LNCaP clone FGC (cell line): ENCODE results near the gene PAK3.

Source experiments
- DNase-seq: peaks from one replicate; pipeline ENCODE4 v3.0.0-alpha.2; 2011; ENCODE audit warnings: low read depth
- H3K4me3 ChIP-seq: 2 replicates; pipeline ENCODE4 v1.5.1; 2011; ENCODE audit warnings: mild to moderate bottlenecking, low read depth, low read length, control low read depth
- CTCF ChIP-seq: IDR thresholded peaks from 2 replicates; pipeline ENCODE4 v1.5.1; 2012; ENCODE audit warnings: mild to moderate bottlenecking; ENCODE audit not compliant: control insufficient read depth, insufficient read depth; ENCODE audit errors: extremely low read depth

PAK3 gene

GRCh38 chrX:111114806-111115205, 18.8 kb downstream of the PAK3 start:
- no peak for DNase-seq
- no peak overlapping the region for H3K4me3 ChIP-seq
- no peak for TF ChIP-seq CTCF

GRCh38 chrX:111116666-111117065, 20.7 kb downstream of the PAK3 start:
- H3K4me3 ChIP-seq, result no peak overlapping the region
- no peak for TF ChIP-seq CTCF

DNA sequence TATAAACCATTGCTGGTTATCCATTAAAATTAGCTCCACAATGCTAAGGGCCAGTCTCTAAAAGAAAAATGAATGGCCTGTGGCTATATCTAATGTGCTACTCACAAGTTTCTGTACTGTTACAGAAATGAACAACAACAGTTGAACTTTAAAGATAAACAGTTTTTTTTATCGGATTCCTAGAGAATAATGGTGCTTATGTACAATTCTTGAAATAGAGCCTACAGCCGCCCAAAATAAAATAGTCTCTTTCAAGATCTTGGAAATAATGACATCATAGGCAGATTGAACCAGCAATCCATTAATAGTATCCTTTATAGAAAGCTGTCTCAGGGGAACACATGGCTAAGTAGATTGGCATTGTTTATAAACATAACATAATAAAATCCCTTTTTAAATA, 23.4 kb downstream of the PAK3 start:
- no peak for DNase-seq
- H3K4me3 ChIP-seq, result no peak overlapping the region
- TF ChIP-seq CTCF, result no peak

More at GRCh38 chrX:111116666-111117065, 20.7 kb downstream of the PAK3 start:
- DNase-seq, result peak; percentile 59

DNA sequence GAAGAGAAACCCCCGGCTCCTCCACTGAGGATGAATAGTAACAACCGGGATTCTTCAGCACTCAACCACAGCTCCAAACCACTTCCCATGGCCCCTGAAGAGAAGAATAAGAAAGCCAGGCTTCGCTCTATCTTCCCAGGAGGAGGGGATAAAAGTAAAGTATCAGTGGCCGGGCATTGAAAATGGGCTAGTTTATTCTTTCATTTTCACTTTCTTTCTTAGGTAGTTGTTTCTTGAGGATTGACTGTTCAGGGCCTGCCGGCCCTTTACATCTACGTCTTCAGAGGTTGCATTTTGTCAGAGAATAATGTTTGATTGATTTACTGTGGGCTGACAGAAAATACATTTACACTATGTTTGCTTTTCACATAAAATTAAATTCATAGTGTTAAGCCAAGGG, 27.1 kb downstream of the PAK3 start:
- DNase-seq, result no peak
- no peak overlapping the region for H3K4me3 ChIP-seq
- no peak for TF ChIP-seq CTCF

DNA sequence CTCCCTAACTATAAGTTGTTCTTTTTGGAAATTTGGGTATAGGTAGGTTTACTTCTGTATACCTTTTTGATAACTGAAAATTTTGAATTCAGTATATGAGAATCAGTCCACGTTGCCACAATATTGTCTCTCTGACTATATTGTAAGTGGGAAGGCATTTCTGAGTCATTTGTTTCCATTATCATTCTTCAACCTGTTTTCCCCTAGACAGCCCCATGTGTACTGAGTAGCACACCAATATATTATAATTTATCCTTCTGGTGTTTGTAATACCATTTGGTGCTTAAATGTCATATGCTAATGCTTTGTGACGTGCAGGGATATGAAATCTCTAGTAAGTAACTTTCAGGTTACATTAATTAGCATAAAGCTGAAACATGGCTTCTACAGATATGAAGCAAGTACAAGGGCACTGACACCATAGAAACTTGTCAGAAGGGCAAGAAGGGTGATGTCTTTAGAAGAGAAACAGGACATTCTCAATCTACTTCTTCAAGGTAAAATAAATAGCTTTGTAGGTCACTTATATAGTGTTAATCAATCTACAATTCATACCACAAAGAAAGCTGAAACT, 27.7 kb downstream of the PAK3 start:
- DNase-seq, result no peak
- no peak overlapping the region for H3K4me3 ChIP-seq
- no peak for TF ChIP-seq CTCF

GRCh38 chrX:111124418-111124817, 28.4 kb downstream of the PAK3 start:
- TF ChIP-seq CTCF, result no peak
- H3K4me3 ChIP-seq, result no peak overlapping the region
- DNase-seq, result no peak

GRCh38 chrX:111127038-111127437, 31.0 kb downstream of the PAK3 start:
- no peak for DNase-seq
- TF ChIP-seq CTCF, result no peak
- no peak overlapping the region for H3K4me3 ChIP-seq
